GM13977 (cell line): Measurements from ENCODE around the gene RHBG.

Source experiments
- DNase-seq: peaks from one replicate; pipeline ENCODE4 v3.0.0; 2012; ENCODE audit warnings: low spot score
- CTCF ChIP-seq: IDR thresholded peaks from 2 replicates; pipeline ENCODE4 v1.5.1; 2012; ENCODE audit warnings: mild to moderate bottlenecking, control low read depth; ENCODE audit not compliant: insufficient read depth; ENCODE audit errors: extremely low read depth, missing control alignments
- in situ Hi-C: fragments of 300-500 bp; cut with MboI; formaldehyde crosslinking; loops from one replicate; pipeline ENCODE4 v1.12.0; 2022; ENCODE audit warnings: low sequenced_read_pairs, low pct_unique_long_range_greater_than_20kb, mixed read lengths, inconsistent platforms; ENCODE audit not compliant: unreplicated experiment

The RHBG gene

GRCh38 chr1:156379420-156380165 lies 10.6 kb downstream of the RHBG start:
- in situ Hi-C loops: loop anchor here (5.0 to 10.0 kb wide), 2 partner anchors 63 to 235 kb away; partner anchors contain the start of gene HAPLN2
- no peak for TF ChIP-seq CTCF
- no peak for DNase-seq

GRCh38 chr1:156382561-156382960 lies 13.6 kb downstream of the RHBG start:
- in situ Hi-C loops: loop anchor here (5.0 to 10.0 kb wide), 2 partner anchors 60 to 232 kb away; partner anchors contain the start of gene HAPLN2
- peak; percentile 16 for TF ChIP-seq CTCF
- DNase-seq: no peak

GRCh38 chr1:156383023-156383422 lies 14.0 kb downstream of the RHBG start:
- in situ Hi-C loops: loop anchor here (5.0 to 10.0 kb wide), 2 partner anchors 59 to 232 kb away; partner anchors contain the start of gene HAPLN2
- peak; percentile 97 for TF ChIP-seq CTCF
- peak; percentile 89 for DNase-seq

GRCh38 chr1:156384007-156384406 lies 15.0 kb downstream of the RHBG start:
- in situ Hi-C loops: loop anchor here (5.0 to 10.0 kb wide), 2 partner anchors 58 to 231 kb away; partner anchors contain the start of gene HAPLN2
- DNase-seq: no peak
- no peak for TF ChIP-seq CTCF

GRCh38 chr1:156384658-156385057 lies 15.6 kb downstream of the RHBG start:
- in situ Hi-C loops: loop anchor here (5.0 to 10.0 kb wide), 2 partner anchors 58 to 230 kb away; partner anchors contain the start of gene HAPLN2
- TF ChIP-seq CTCF: no peak
- no peak for DNase-seq

GRCh38 chr1:156385534-156386031 lies 16.6 kb downstream of the RHBG start:
- peak; percentile 83 for TF ChIP-seq CTCF
- in situ Hi-C loops: loop anchor here (10.0 kb wide), 1 partner anchor 229 kb away; the partner anchor contains the start of gene HAPLN2
- peak; percentile 85 for DNase-seq
